K562 (cell line): ENCODE data around the gene SQOR. TPM values are rescaled to one million over a fixed set of nuclear protein-coding genes. Genes with fewer than 3 reads are reported as not detected.

ENCODE experiments used
- ATAC-seq: fragments of 200-7000 bp; cut with Tn5 transposase; 3 replicates; pipeline ENCODE4 v1.9.1; 2020; ENCODE audit warnings: moderate library complexity
- BruUV-seq: library from RNA; stranded (reverse); fragments of 400-500 nt; replicated peaks from 2 replicates; lab custom pipeline; 2021; lab: Mats Ljungman, UMichigan
- CTCF ChIA-PET: fragments of 300-600 bp; formaldehyde crosslinking; extraction: SDS; loops from one replicate; lab custom pipeline; 2021; ENCODE audit warnings: low intra/inter-chr PET ratio; lab: Yijun Ruan, JAX
- POLR2A ChIA-PET: fragments of 300-600, 350-650 bp; sonication (Branson Sonifier 250); formaldehyde crosslinking; extraction: SDS; loops from one replicate; lab custom pipeline; 2021; ENCODE audit warnings: antibody characterized with exemption, inconsistent platforms; lab: Yijun Ruan, JAX
- DNase-seq, 4 experiments: peaks; one replicate each; pipeline versions ENCODE4 v3.0.0 to v3.0.0-alpha.2; 2011 to 2018; ENCODE audit warnings: low spot score in 3 of 4, mixed read lengths in 3 of 4; ENCODE audit errors: extremely low read depth in 1 of 4
- FAIRE-seq: peaks from 2 replicates; lab custom pipeline; 2011; peaks lifted over from hg19 to GRCh38; lab: Jason Lieb, UNC
- H2AFZ ChIP-seq: 2 replicates; pipeline ENCODE4 v1.6.0; 2011; ENCODE audit warnings: low read depth, low read length, control low read depth, inconsistent platforms
- H3K27ac ChIP-seq: fragments of 200-600 bp; 3 replicates; pipeline ENCODE4 v1.8.0; 2011; ENCODE audit warnings: low read depth, mild to moderate bottlenecking, control low read depth, inconsistent platforms, low read length, moderate library complexity, mixed read lengths; ENCODE audit errors: extremely low read depth
- H3K27me3 ChIP-seq, 2 experiments: fragments of 300-600 bp in 1 of 2; 2 replicates in 1 of 2; 3 replicates in 1 of 2; pipeline versions ENCODE4 v1.6.0 to v1.8.0; 2011; ENCODE audit warnings: inconsistent platforms in 2 of 2, low read length in 2 of 2, mild to moderate bottlenecking in 1 of 2, mixed read lengths in 1 of 2, moderate library complexity in 1 of 2; ENCODE audit not compliant: control insufficient read depth in 2 of 2, insufficient read depth in 2 of 2
- H3K36me3 ChIP-seq: fragments of 300-600 bp; 3 replicates; pipeline ENCODE4 v1.8.0; 2011; ENCODE audit warnings: mild to moderate bottlenecking, low read length, inconsistent platforms; ENCODE audit not compliant: control insufficient read depth, insufficient read depth
- H3K4me1 ChIP-seq, 2 experiments: fragments of 200-600 bp in 1 of 2; replicated peaks in 1 of 2; 2 replicates in 1 of 2; 3 replicates in 1 of 2; pipeline versions ENCODE4 v1.5.1 to v1.8.0; 2011; ENCODE audit warnings: inconsistent platforms in 2 of 2, low read length in 2 of 2, mild to moderate bottlenecking in 1 of 2, mixed read lengths in 1 of 2, moderate library complexity in 1 of 2; ENCODE audit not compliant: control insufficient read depth in 2 of 2, insufficient read depth in 2 of 2
- H3K4me2 ChIP-seq: 2 replicates; pipeline ENCODE4 v1.6.1; 2011; ENCODE audit warnings: low read length, control low read depth, inconsistent platforms, mixed read lengths; ENCODE audit not compliant: insufficient read depth
- H3K4me3 ChIP-seq: fragments of 200-600 bp; sonication (generic), shearing (Covaris generic); 2 replicates; pipeline ENCODE4 v1.5.1; 2016; ENCODE audit warnings: control low read depth, inconsistent platforms
- H3K79me2 ChIP-seq: fragments of 200-600 bp; 3 replicates; pipeline ENCODE4 v1.8.0; 2011; ENCODE audit warnings: low read length, inconsistent platforms; ENCODE audit not compliant: control insufficient read depth, insufficient read depth
- H3K9ac ChIP-seq, 2 experiments: 2 replicates each; pipeline versions ENCODE4 v1.6.0 to v1.6.1; 2011; ENCODE audit warnings: low read depth in 2 of 2, low read length in 2 of 2, control low read depth in 1 of 2, inconsistent platforms in 1 of 2, mild to moderate bottlenecking in 1 of 2, mixed read lengths in 1 of 2; ENCODE audit not compliant: insufficient read depth in 1 of 2
- H3K9me1 ChIP-seq: one replicate; pipeline ENCODE4 v1.6.0; 2011; ENCODE audit warnings: inconsistent platforms, mild to moderate bottlenecking, low read length, moderate library complexity; ENCODE audit not compliant: control insufficient read depth, insufficient read depth
- H3K9me3 ChIP-seq: replicated peaks from 2 replicates; pipeline ENCODE4 v1.5.1; 2011; ENCODE audit warnings: low read depth, low read length, inconsistent platforms; ENCODE audit not compliant: control insufficient read depth, insufficient read depth
- H4K20me1 ChIP-seq: replicated peaks from 2 replicates; pipeline ENCODE4 v1.6.1; 2011; ENCODE audit warnings: low read length, inconsistent platforms, mixed read lengths; ENCODE audit not compliant: control insufficient read depth, insufficient read depth
- CAMTA2 ChIP-seq: fragments of 250-450 bp; sonication (Bioruptor Pico); conservative IDR thresholded peaks from 2 replicates; pipeline ENCODE4 v1.5.1; 2022
- COPS2 ChIP-seq: fragments of 450-650 bp; conservative IDR thresholded peaks from 2 replicates; pipeline ENCODE4 v1.6.1; 2016; ENCODE audit warnings: mild to moderate bottlenecking, moderate library complexity
- FUS ChIP-seq: fragments of 200-400 bp; formaldehyde crosslinking; optimal IDR thresholded peaks from 2 replicates; pipeline ENCODE3; 2017; ENCODE audit warnings: low read depth, low read length
- IRF2 ChIP-seq: sonication (generic); formaldehyde crosslinking; IDR thresholded peaks from 2 replicates; pipeline ENCODE4 v1.8.1; 2022; ENCODE audit warnings: mild to moderate bottlenecking, missing genetic modification reagents
- PPARD ChIP-seq: fragments of 250-450 bp; sonication (Bioruptor Pico); IDR thresholded peaks from 2 replicates; pipeline ENCODE4 v1.8.0; 2022; ENCODE audit warnings: inconsistent platforms, mild to moderate bottlenecking, moderate library complexity
- TRIM24 ChIP-seq, 2 experiments: fragments of 450-650 bp; IDR thresholded peaks; 2 replicates each; pipeline ENCODE4 v1.6.1; 2016
- ZFX ChIP-seq: sonication (generic); formaldehyde crosslinking; IDR thresholded peaks from 2 replicates; pipeline ENCODE4 v1.8.0; 2022; ENCODE audit warnings: mild to moderate bottlenecking, missing genetic modification reagents, moderate library complexity
- WGBS: fragments of 100-300 bp; shearing (Covaris generic); methylation state at CpG from one replicate; pipeline ENCODE4 v1.1.6; 2016; ENCODE audit warnings: low coverage, mixed read lengths; ENCODE audit not compliant: insufficient coverage; ENCODE audit errors: missing lambda C conversion rate; 5-methylcytosine and 5-hydroxymethylcytosine counted together
- in situ Hi-C: fragments of 300-500 bp; cut with MboI; formaldehyde crosslinking; loops from 4 replicates; pipeline ENCODE4 v1.15.0; 2018; ENCODE audit warnings: inconsistent platforms, mixed read lengths
- intact Hi-C: fragments of 100-400 bp; cut with micrococcal nuclease; formaldehyde crosslinking; loops from 2 replicates; pipeline ENCODE4 v1.14.2; 2022
- polyA plus RNA-seq, 8 experiments: library from polyadenylated mRNA; depleted of rRNA in 4 of 8; stranded (reverse) in 5 of 8; unstranded in 3 of 8; fragments of >200 nt; fragmentation: Nextera tagmentation in 2 of 8; fragmentation: Illumina TruSeq in 1 of 8; extraction: Ambion mirVana in 2 of 8; extraction: Trizol in 1 of 8; gene quantifications; 2 replicates each; pipeline versions ENCODE4 v1.2.1 to v1.2.3, GENCODE V29; 2011 to 2014; ENCODE audit warnings: inconsistent platforms in 1 of 8, missing spikeins in 1 of 8
- total RNA-seq, 7 experiments: library from RNA; depleted of rRNA in 6 of 7; stranded (reverse); fragments of >200 nt in 6 of 7; fragmentation: Illumina TruSeq in 2 of 7; extraction: Trizol in 2 of 7; gene quantifications; 2 replicates each; pipeline versions ENCODE4 v1.2.1 to v1.2.3, GENCODE V29; 2011 to 2021; ENCODE audit warnings: low replicate concordance in 1 of 7
- TF ChIP-seq, protein P1 (sequence below), 2 experiments: fragments of 450-650 bp in 1 of 2; sonication (generic) in 1 of 2; formaldehyde crosslinking; conservative IDR thresholded peaks; 2 replicates each; pipeline versions ENCODE4 v1.4.0 to v1.8.1; 2020 to 2022; ENCODE audit warnings: mild to moderate bottlenecking in 1 of 2, missing genetic modification reagents in 1 of 2

SQOR gene
- total and polyA plus RNA-seq, 9 of the 15 experiments (the other 6 are each of a cell fraction or from before 2014, with no cell fraction given): 0.32 to 1.6 (median 1.1) TPM

DNA sequence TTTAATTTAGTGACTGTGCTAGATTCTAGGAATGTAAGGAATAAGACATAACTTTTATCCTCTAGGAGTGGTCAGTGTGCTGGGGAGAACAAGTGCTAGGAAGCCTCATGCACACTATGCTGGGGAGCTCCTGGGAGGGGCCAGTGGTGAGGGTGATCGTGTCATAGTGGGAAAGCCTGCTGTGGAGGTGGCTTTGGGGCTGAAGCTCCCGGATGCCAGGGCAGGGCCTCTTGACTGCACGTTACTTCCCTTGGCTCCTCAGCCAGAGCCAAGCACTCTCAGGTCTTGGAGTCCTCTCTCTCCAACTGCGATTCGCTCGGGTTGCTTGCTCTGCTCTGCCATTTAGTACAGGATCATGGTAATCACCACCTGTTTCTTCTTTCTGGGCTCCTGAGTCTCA, 33.6 kb downstream of the SQOR start:
- in situ Hi-C loops (no loop called here), intact Hi-C loops (no loop called here)
- BruUV-seq: no TSS peak
- no peak overlapping the region for H2AFZ ChIP-seq
- FAIRE-seq (no peak), DNase-seq (no peak), ATAC-seq (no peak)
- no peak overlapping the region for H3K27ac ChIP-seq
- WGBS: 0% methylated on average over 6 of the region's 6 CpGs
- no peak overlapping the region for H3K9ac ChIP-seq
- no peaks in the 10 kb centered on the region for H4K20me1 ChIP-seq
- no peaks in the 10 kb centered on the region for H3K9me3 ChIP-seq
- peaks cover 0 to 14% of the 10 kb centered on the region in 2 experiments; a peak in 1 of 5 replicates for H3K27me3 ChIP-seq
- no peaks in the 10 kb centered on the region for H3K9me1 ChIP-seq
- no peaks in the 10 kb centered on the region for H3K79me2 ChIP-seq
- ChIA-PET POLR2A (no interaction called here), CTCF (no interaction called here)
- no peak overlapping the region for H3K4me3 ChIP-seq
- TF ChIP-seq TRIM24 (IDR thresholded peaks at IDR 0.05) (no peak), COPS2 (no peak), IRF2 (CRISPR knock-in tag) (no peak), ZFX (CRISPR knock-in tag) (no peak), CAMTA2 (no peak), PPARD (no peak), FUS (no peak)
- TF ChIP-seq, protein P1, sequence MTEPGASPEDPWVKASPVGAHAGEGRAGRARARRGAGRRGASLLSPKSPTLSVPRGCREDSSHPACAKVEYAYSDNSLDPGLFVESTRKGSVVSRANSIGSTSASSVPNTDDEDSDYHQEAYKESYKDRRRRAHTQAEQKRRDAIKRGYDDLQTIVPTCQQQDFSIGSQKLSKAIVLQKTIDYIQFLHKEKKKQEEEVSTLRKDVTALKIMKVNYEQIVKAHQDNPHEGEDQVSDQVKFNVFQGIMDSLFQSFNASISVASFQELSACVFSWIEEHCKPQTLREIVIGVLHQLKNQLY (CRISPR knock-in tag; conservative IDR thresholded peaks at IDR 0.05): no peak
- H3K4me1 ChIP-seq: no peaks in the 10 kb centered on the region
- H3K4me2 ChIP-seq: no peak overlapping the region
- no peaks in the 10 kb centered on the region for H3K36me3 ChIP-seq
